ENCODE results near the gene C1orf226. TPM values are rescaled to one million over a fixed set of nuclear protein-coding genes. Genes with fewer than 3 reads are reported as not detected.
A peak's percentile ranks its signal among the peaks of the same experiment; 100 is the strongest.

C1orf226 gene
- total and polyA plus RNA-seq, 3 donors from 2014 or later: 4.2 to 7.5 (median 6.5) TPM

GRCh38 chr1:162380061-162380846, 1.3 kb upstream of the C1orf226 start:
- H3K36me3 ChIP-seq (ENCODE audit: low read depth, missing control alignments): no peaks in the 10 kb centered on the region
- 81 to 86% methylated on average over 6 of the region's 6 CpGs for WGBS, 2 donors
- no peaks in the 10 kb centered on the region for H3K4me1 ChIP-seq
- no peaks in the 10 kb centered on the region for H3K27me3 ChIP-seq
- H3K9me3 ChIP-seq: no peaks in the 10 kb centered on the region
- DNase-seq: peak; percentile 5
- no peak overlapping the region for H3K4me3 ChIP-seq
- intact Hi-C loops (cut with DNase I; ENCODE audit: low total_unique reads): no loop called here
- H3K27ac ChIP-seq: no peak overlapping the region
- TF ChIP-seq POLR2A (IDR thresholded peaks at IDR 0.05): no peak
- TF ChIP-seq CTCF (IDR thresholded peaks at IDR 0.05): no peak

DNA sequence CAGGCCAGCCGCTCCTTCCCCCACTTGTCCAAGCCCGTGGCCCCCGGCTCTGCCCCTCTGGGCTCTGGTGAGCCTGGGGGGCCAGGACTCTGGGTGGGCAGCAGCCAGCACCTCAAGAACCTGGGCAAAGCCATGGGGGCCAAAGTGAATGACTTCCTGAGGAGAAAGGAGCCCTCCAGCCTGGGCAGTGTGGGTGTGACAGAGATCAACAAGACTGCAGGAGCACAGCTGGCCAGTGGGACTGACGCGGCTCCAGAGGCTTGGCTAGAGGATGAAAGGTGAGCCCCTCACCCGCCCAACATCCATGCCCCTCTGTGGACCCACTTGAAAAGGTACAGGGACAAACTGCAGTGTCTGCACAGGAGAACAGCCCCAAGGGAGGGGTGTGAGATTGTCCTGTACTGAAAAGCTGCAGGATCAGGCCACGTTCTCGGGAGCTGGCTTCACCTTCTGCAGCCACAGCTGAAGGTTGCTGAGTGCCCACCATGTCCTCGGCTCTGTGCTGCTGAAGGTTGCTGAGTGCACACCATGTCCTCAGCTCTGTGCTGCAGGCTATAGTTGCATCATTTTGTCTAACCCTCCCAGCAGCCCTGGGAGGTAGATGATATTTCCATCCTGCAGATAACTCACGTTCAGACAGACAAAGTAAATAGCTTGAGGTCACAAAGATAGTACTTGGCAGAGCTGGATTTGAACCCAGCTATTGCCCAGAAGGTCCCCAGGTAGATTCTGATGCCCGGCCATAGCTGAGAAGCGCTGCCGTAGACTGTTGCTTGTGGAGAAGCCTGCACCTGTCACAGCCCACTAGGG, 618 bp downstream of the C1orf226 start:
- no peaks in the 10 kb centered on the region for H3K36me3 ChIP-seq (ENCODE audit: low read depth, missing control alignments)
- no peaks in the 10 kb centered on the region for H3K4me1 ChIP-seq
- no peaks in the 10 kb centered on the region for H3K27me3 ChIP-seq
- intact Hi-C loops (cut with DNase I; ENCODE audit: low total_unique reads): no loop called here
- H3K4me3 ChIP-seq: no peak overlapping the region
- H3K9me3 ChIP-seq: no peaks in the 10 kb centered on the region
- TF ChIP-seq POLR2A (IDR thresholded peaks at IDR 0.05) (no peak), CTCF (IDR thresholded peaks at IDR 0.05) (no peak)
- no peak overlapping the region for H3K27ac ChIP-seq
- peak; percentile 10 for DNase-seq
- WGBS, 2 donors: 86 to 88% methylated on average over 9 to 13 of the region's 13 CpGs

DNA sequence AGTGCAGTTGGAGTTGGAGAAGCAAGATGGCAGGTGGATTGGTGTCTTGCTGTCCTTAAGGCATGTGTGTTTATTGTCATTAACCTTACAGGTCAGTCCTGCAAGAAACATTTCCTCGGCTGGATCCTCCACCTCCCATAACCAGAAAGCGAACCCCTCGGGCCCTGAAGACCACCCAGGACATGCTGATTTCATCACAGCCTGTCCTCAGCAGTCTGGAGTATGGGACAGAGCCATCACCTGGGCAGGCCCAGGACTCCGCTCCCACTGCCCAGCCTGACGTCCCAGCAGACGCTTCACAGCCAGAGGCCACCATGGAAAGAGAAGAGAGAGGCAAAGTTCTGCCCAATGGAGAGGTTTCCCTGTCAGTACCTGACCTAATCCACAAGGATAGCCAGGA, 1.6 kb downstream of the C1orf226 start:
- 96 to 97% methylated on average over 4 to 6 of the region's 6 CpGs for whole genome bisulfite sequencing, 2 donors
- Histone ChIP-seq H3K9me3 (no peaks in the 10 kb centered on the region), H3K4me1 (no peaks in the 10 kb centered on the region), H3K27me3 (no peaks in the 10 kb centered on the region), H3K4me3 (no peak overlapping the region), H3K36me3 (ENCODE audit: low read depth, missing control alignments) (no peaks in the 10 kb centered on the region), H3K27ac (no peak overlapping the region)
- TF ChIP-seq CTCF (IDR thresholded peaks at IDR 0.05) (no peak), POLR2A (IDR thresholded peaks at IDR 0.05) (no peak)
- no peak for DNase-seq
- intact Hi-C loops (cut with DNase I; ENCODE audit: low total_unique reads): no loop called here

GRCh38 chr1:162383516-162383915, 2.0 kb downstream of the C1orf226 start:
- TF ChIP-seq POLR2A (IDR thresholded peaks at IDR 0.05): no peak
- no peak for TF ChIP-seq CTCF (IDR thresholded peaks at IDR 0.05)
- 85 to 94% methylated on average over 7 to 8 of the region's 8 CpGs for WGBS, 2 donors
- no peak for DNase-seq
- H3K4me3 ChIP-seq: no peak overlapping the region
- H3K9me3 ChIP-seq: no peaks in the 10 kb centered on the region
- H3K27ac ChIP-seq: no peak overlapping the region
- intact Hi-C loops (cut with DNase I; ENCODE audit: low total_unique reads): no loop called here
- no peaks in the 10 kb centered on the region for H3K36me3 ChIP-seq (ENCODE audit: low read depth, missing control alignments)
- no peaks in the 10 kb centered on the region for H3K27me3 ChIP-seq
- no peaks in the 10 kb centered on the region for H3K4me1 ChIP-seq
